Neural progenitor cell (in vitro differentiated cells): ENCODE data around the gene CHPF2.

Experiments used
- CTCF ChIP-seq: fragments of 200-600 bp; sonication (generic); IDR thresholded peaks from 2 replicates; pipeline ENCODE4 v1.5.1; 2017; ENCODE audit warnings: antibody characterized with exemption, mild to moderate bottlenecking
- EZH2 ChIP-seq: fragments of 200-600 bp; sonication (generic); IDR thresholded peaks from 2 replicates; pipeline ENCODE4 v1.6.1; 2017; ENCODE audit warnings: antibody characterized with exemption, mild to moderate bottlenecking, moderate library complexity

- TF ChIP-seq CTCF, result no peak
- TF ChIP-seq EZH2, result no peak
Observed at GRCh38 chr7:151282111-151282510, 49.8 kb downstream of the CHPF2 start.
